Suprapubic skin (tissue), 4 donors: ENCODE results near the gene SLAMF1. TPM values are rescaled to one million over a fixed set of nuclear protein-coding genes. Genes with fewer than 3 reads are reported as not detected.

Source experiments
- DNase-seq, 2 donors: peaks; one replicate each; pipeline ENCODE4 v3.0.0-alpha.2; 2019; ENCODE audit warnings: low spot score in 2 of 2
- H3K27ac ChIP-seq: fragments of 200-600 bp; sonication (generic); one replicate; pipeline ENCODE4 v1.5.1; 2019
- H3K27me3 ChIP-seq: fragments of 200-600 bp; sonication (generic); one replicate; pipeline ENCODE4 v1.5.1; 2019
- H3K36me3 ChIP-seq: fragments of 200-600 bp; sonication (generic); one replicate; pipeline ENCODE4 v1.5.1; 2019
- H3K4me1 ChIP-seq: fragments of 200-600 bp; sonication (generic); one replicate; pipeline ENCODE4 v1.5.1; 2019
- H3K4me3 ChIP-seq: fragments of 200-600 bp; sonication (generic); one replicate; pipeline ENCODE4 v1.5.1; 2019; ENCODE audit warnings: mild to moderate bottlenecking
- H3K9me3 ChIP-seq: fragments of 200-600 bp; sonication (generic); one replicate; pipeline ENCODE4 v1.5.1; 2019
- EP300 ChIP-seq: sonication (generic); formaldehyde crosslinking; IDR thresholded peaks from one replicate; pipeline ENCODE4 v1.6.1; 2017; ENCODE audit warnings: antibody characterized with exemption
- POLR2A ChIP-seq, 2 donors: fragments of 450-650 bp; IDR thresholded peaks; one replicate each; pipeline ENCODE4 v1.6.1; 2017; ENCODE audit warnings: antibody characterized with exemption in 2 of 2, mild to moderate bottlenecking in 2 of 2, moderate library complexity in 2 of 2
- POLR2AphosphoS5 ChIP-seq, 3 donors: sonication (generic); formaldehyde crosslinking; IDR thresholded peaks; one replicate each; pipeline ENCODE4 v1.6.1; 2017; ENCODE audit warnings: antibody characterized with exemption in 3 of 3
- WGBS: methylation state at CpG from one replicate; pipeline ENCODE4 v1.1.5; 2018; 5-methylcytosine and 5-hydroxymethylcytosine counted together
- total RNA-seq, 4 donors: library from RNA; depleted of rRNA; stranded (reverse); fragments of >200 nt; gene quantifications; one replicate each; pipeline ENCODE4 v1.1.0, GENCODE V29; 2016
- TF ChIP-seq, protein P1 (sequence below), 2 donors: fragments of 200-600 bp in 1 of 2; fragments of 450-650 bp in 1 of 2; sonication (generic) in 1 of 2; IDR thresholded peaks; one replicate each; pipeline ENCODE4 v1.5.1; 2016 to 2019; ENCODE audit warnings: antibody characterized with exemption in 2 of 2, mild to moderate bottlenecking in 1 of 2, moderate library complexity in 1 of 2

Gene SLAMF1
- total RNA-seq, 4 donors from 2014 or later = not detected

DNA sequence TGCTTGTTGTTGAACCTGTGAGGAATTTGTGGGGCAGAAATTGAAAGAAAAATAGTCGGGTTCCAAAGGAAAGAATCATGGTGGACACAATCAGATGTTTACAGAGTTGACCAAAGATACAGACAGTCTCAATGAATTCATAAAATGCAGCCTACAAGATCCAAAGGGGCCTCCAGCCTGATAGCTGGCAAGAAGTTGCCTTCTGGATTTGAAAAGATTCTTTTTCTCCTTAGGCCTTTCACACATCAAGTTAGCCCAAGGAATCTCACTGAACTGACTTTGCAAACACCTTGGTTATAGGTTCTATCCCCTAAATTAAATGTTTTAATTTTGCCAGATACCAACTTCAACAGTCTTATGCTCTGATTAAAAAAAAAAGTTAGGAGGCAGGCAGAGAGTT, 21.5 kb downstream of the SLAMF1 start:
- H3K9me3 ChIP-seq = no peaks in the 10 kb centered on the region
- H3K36me3 ChIP-seq = no peaks in the 10 kb centered on the region
- H3K27me3 ChIP-seq = no peaks in the 10 kb centered on the region
- no peak overlapping the region for H3K27ac ChIP-seq
- H3K4me3 ChIP-seq = no peak overlapping the region
- TF ChIP-seq POLR2A (IDR thresholded peaks at IDR 0.05) = no peak
- TF ChIP-seq, protein P1, sequence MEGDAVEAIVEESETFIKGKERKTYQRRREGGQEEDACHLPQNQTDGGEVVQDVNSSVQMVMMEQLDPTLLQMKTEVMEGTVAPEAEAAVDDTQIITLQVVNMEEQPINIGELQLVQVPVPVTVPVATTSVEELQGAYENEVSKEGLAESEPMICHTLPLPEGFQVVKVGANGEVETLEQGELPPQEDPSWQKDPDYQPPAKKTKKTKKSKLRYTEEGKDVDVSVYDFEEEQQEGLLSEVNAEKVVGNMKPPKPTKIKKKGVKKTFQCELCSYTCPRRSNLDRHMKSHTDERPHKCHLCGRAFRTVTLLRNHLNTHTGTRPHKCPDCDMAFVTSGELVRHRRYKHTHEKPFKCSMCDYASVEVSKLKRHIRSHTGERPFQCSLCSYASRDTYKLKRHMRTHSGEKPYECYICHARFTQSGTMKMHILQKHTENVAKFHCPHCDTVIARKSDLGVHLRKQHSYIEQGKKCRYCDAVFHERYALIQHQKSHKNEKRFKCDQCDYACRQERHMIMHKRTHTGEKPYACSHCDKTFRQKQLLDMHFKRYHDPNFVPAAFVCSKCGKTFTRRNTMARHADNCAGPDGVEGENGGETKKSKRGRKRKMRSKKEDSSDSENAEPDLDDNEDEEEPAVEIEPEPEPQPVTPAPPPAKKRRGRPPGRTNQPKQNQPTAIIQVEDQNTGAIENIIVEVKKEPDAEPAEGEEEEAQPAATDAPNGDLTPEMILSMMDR (IDR thresholded peaks at IDR 0.05) = no peak
- TF ChIP-seq EP300 = no peak
- TF ChIP-seq POLR2AphosphoS5 (IDR thresholded peaks at IDR 0.05) = no peak
- 82% methylated on average over 1 of the region's 1 CpG for WGBS
- H3K4me1 ChIP-seq = peaks cover 9% of the 10 kb centered on the region
- no peak for DNase-seq

DNA sequence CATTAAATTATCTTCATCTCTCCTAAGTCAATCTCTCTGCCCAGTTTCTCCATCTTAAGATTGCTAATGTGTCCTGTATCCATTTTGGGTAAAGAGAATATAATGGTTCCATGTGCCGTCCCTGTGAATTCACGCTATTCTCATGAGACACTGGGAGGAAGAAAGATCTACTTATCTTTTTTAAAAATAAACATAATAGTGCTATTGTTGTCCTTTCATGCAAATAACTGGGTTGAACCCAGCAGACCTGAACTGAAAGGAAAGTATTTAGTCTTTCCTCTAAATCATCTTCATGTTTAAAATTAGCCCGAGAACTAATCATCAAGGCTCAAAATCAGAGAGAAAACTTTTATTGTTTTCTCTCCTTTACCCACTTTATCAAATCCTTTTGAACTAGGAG, 22.4 kb downstream of the SLAMF1 start:
- DNase-seq = no peak
- TF ChIP-seq EP300 (no peak), POLR2A (IDR thresholded peaks at IDR 0.05) (no peak), POLR2AphosphoS5 (IDR thresholded peaks at IDR 0.05) (no peak)
- TF ChIP-seq, protein P1 (IDR thresholded peaks at IDR 0.05) = no peak
- Histone ChIP-seq H3K4me1 (peaks cover under 1% of the 10 kb centered on the region), H3K4me3 (no peak overlapping the region), H3K27me3 (no peaks in the 10 kb centered on the region), H3K27ac (no peak overlapping the region), H3K36me3 (no peaks in the 10 kb centered on the region), H3K9me3 (no peaks in the 10 kb centered on the region)
- WGBS = 81% methylated on average over 3 of the region's 3 CpGs

DNA sequence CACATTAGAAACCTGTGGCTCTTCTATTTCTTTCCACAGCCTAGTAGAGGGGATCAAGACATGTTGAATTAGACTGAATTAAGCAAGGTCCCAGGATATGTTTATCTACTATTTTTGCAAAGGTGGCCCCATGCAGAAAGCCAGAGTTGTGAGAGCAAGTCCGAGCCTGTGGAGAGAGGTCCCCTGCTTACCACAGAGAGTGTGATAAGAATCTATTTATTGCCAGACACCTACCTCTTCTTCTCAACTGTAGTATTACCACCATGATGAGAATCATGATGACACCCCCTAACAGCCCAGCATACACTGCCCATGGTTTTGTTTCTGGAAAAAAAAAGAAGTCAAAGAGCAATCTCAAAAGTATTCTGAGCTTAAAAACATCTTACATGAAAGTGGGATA, 23.0 kb downstream of the SLAMF1 start:
- no peaks in the 10 kb centered on the region for H3K27me3 ChIP-seq
- H3K9me3 ChIP-seq = no peaks in the 10 kb centered on the region
- H3K27ac ChIP-seq = no peak overlapping the region
- H3K4me1 ChIP-seq = no peaks in the 10 kb centered on the region
- WGBS = 50% methylated on average over 1 of the region's 1 CpG
- H3K4me3 ChIP-seq = no peak overlapping the region
- H3K36me3 ChIP-seq = no peaks in the 10 kb centered on the region
- TF ChIP-seq, protein P1 (IDR thresholded peaks at IDR 0.05) = no peak
- no peak for TF ChIP-seq POLR2A (IDR thresholded peaks at IDR 0.05)
- TF ChIP-seq EP300 = no peak
- no peak for TF ChIP-seq POLR2AphosphoS5 (IDR thresholded peaks at IDR 0.05)
- no peak for DNase-seq

DNA sequence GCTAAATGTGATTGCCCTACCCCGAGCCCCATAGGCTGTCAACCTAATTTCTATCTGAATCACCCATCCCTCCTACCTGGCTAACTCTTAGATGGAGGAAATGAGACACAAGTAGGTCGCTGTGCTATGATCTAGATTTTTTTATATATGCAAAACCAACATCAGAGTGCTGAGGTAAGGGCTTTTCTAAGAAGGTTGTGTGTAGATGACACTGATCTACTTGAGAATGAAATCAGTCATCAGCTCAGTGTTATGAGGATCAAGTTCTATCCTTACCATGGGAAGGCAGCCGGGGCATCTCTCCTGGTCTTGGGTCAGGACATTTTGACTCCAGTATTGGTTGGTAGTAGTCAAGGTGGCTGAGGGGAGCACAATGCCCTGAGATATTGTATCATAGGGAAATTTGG, 23.6 kb downstream of the SLAMF1 start:
- Histone ChIP-seq H3K4me1 (no peaks in the 10 kb centered on the region), H3K9me3 (no peaks in the 10 kb centered on the region), H3K27ac (no peak overlapping the region), H3K27me3 (no peaks in the 10 kb centered on the region), H3K36me3 (no peaks in the 10 kb centered on the region), H3K4me3 (no peak overlapping the region)
- no peak for DNase-seq
- TF ChIP-seq, protein P1 (IDR thresholded peaks at IDR 0.05) = no peak
- no peak for TF ChIP-seq POLR2A (IDR thresholded peaks at IDR 0.05)
- no peak for TF ChIP-seq POLR2AphosphoS5 (IDR thresholded peaks at IDR 0.05)
- no peak for TF ChIP-seq EP300
- 87% methylated on average over 3 of the region's 3 CpGs for WGBS

DNA sequence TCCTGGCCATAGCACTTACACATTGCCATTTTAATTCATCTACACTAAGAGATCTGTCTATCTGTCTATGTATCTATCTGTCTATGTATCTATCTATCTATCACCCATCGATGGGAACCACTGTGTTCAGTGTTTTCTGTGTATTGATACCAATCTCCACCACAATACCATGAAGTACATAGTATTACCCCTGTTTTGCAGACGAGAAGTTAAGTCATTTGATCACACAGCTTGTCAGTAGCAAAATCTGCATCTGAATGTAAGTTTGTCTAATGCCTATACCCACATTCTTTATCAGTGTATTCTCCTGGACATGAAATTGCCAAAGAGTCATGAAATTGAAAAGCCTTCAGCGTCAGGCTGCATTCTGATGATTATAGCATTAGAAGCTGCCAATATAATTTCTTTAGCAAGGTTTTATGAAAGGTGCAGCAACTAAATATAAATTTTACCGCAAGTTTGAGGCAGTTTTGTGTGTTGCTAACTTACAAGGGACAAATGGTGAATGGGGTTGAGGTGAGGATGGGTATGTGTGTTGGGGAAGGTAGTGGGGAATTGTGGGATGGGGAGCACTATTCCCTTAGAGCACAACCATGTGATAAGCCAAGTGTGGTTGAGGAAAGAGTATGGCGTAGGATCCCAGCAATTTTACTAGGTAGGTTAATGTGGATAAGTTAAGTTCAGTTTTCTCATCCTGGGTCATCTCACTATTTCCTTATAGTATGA, 24.2 kb downstream of the SLAMF1 start:
- Histone ChIP-seq H3K36me3 (no peaks in the 10 kb centered on the region), H3K9me3 (no peaks in the 10 kb centered on the region), H3K4me1 (no peaks in the 10 kb centered on the region), H3K27ac (no peak overlapping the region), H3K4me3 (no peak overlapping the region), H3K27me3 (no peaks in the 10 kb centered on the region)
- TF ChIP-seq EP300 = no peak
- no peak for TF ChIP-seq POLR2A (IDR thresholded peaks at IDR 0.05)
- TF ChIP-seq POLR2AphosphoS5 (IDR thresholded peaks at IDR 0.05) = no peak
- TF ChIP-seq, protein P1 (IDR thresholded peaks at IDR 0.05) = no peak
- 84% methylated on average over 5 of the region's 5 CpGs for WGBS
- DNase-seq = no peak
